ENCODE measurements around the gene CFHR3. TPM values are rescaled to one million over a fixed set of nuclear protein-coding genes. Genes with fewer than 3 reads are reported as not detected.
"Not testable (repeated sequence)": the region's sequence is repeated elsewhere in the genome, so short reads cannot be mapped to it uniquely, and the experiment has no call there.

CFHR3 gene
- total RNA-seq, 1 donor from 2014 or later: not detected

DNA sequence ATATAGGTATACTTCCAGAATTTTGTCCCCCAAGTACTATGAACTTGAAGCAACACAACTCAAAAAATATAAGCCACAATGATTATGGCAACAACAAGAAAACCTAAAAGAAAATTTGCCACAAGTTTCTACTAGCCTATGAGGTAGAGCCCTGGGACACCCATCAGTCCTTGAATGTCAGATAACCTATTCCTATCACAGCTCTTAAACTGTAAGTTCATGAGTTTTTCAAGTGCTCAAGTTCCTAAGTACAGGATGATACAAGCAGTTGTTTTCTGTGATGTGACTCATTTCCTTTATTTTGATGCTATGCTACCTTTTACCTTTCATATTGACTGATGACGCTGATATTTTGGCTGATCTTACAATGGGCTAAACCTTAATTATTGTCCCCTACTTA is 16.6 kb downstream of the CFHR3 start:
- DNase-seq (ENCODE audit: low spot score); H3K27me3 Mint-ChIP-seq (ENCODE audit: low read depth); H3K36me3 Mint-ChIP-seq (ENCODE audit: low read depth); H3K9me3 Mint-ChIP-seq; H3K4me3 Mint-ChIP-seq (ENCODE audit: low read depth); H3K4me1 Mint-ChIP-seq (ENCODE audit: low read depth); H3K27ac Mint-ChIP-seq: not testable (repeated sequence)
- intact Hi-C loops (cut with micrococcal nuclease): loop anchor here (10.0 kb wide), 1 partner anchor 164 kb away; no protein-coding TSS in a partner anchor

DNA sequence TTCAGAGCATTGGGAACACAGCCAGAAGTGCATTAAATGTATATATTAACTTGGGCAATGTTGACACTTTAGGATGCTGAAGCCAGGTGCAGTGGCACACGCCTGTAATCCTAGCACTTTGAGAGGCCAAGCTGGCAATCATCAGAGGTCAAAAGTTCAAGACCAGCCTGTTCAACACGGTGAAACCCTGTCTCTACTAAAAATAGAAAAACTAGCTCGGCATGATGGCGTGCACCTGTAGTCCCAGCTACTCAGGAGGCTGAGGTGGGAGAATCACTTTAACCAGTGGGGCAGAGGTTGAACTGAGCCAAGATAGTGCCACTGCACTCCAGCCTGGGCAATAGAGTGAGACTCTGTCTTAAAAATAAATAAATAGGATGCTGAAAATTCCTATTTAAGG is 19.5 kb downstream of the CFHR3 start:
- not testable (repeated sequence) for H3K4me1 Mint-ChIP-seq (ENCODE audit: low read depth); H3K4me3 Mint-ChIP-seq (ENCODE audit: low read depth); H3K36me3 Mint-ChIP-seq (ENCODE audit: low read depth); H3K9me3 Mint-ChIP-seq; DNase-seq (ENCODE audit: low spot score); H3K27ac Mint-ChIP-seq; H3K27me3 Mint-ChIP-seq (ENCODE audit: low read depth)
- intact Hi-C loops (cut with micrococcal nuclease): loop anchor here (10.0 kb wide), 1 partner anchor 161 kb away; no protein-coding TSS in a partner anchor

DNA sequence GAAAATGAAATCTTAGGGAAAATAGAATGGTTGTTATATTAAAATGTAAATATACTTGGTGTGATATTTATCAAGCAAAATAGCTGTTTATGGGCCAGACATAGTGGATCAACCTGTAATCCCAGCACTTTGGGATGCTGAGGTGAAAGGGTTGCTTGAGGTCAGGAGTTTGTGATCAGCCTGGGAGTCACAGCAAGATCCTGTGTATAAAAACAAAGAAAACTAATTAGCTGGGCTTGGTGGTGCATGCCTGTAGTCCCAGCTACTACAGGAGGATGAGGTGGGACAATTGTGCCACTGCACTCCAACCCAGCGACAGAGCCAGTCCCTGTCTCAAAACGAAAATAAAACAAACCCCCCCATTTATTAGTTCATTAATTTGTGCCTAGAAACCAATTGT is 23.3 kb downstream of the CFHR3 start:
- H3K9me3 Mint-ChIP-seq: no peaks in the 10 kb centered on the region
- no peak overlapping the region for H3K27ac Mint-ChIP-seq
- H3K4me3 Mint-ChIP-seq (ENCODE audit: low read depth): no peak overlapping the region
- H3K36me3 Mint-ChIP-seq (ENCODE audit: low read depth): no peaks in the 10 kb centered on the region
- no peak for DNase-seq (ENCODE audit: low spot score)
- no peaks in the 10 kb centered on the region for H3K4me1 Mint-ChIP-seq (ENCODE audit: low read depth)
- intact Hi-C loops (cut with micrococcal nuclease): loop anchor here (10.0 kb wide), 1 partner anchor 157 kb away; no protein-coding TSS in a partner anchor
- no peaks in the 10 kb centered on the region for H3K27me3 Mint-ChIP-seq (ENCODE audit: low read depth)

DNA sequence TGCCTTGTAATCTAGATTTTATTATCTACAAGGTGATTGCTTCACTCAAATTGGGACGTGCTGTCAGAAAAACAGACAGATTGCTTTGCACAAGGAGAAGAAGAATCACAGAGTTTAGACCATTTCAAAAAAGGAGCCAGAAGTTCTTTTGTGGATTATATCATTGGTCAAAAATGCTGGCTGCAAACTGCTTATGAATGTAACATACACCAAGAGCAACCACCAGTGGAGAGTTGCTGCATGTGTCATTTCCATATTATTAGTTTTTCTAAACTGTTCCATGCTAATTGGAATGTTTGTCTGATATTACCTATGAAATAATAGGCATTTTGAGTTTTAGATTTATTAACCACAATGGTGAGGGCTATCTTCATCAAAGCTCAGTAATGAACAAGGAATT is 27.3 kb downstream of the CFHR3 start:
- H3K36me3 Mint-ChIP-seq (ENCODE audit: low read depth); H3K4me3 Mint-ChIP-seq (ENCODE audit: low read depth); intact Hi-C loops (cut with micrococcal nuclease); H3K9me3 Mint-ChIP-seq; H3K4me1 Mint-ChIP-seq (ENCODE audit: low read depth); H3K27ac Mint-ChIP-seq; DNase-seq (ENCODE audit: low spot score); H3K27me3 Mint-ChIP-seq (ENCODE audit: low read depth): not testable (repeated sequence)

DNA sequence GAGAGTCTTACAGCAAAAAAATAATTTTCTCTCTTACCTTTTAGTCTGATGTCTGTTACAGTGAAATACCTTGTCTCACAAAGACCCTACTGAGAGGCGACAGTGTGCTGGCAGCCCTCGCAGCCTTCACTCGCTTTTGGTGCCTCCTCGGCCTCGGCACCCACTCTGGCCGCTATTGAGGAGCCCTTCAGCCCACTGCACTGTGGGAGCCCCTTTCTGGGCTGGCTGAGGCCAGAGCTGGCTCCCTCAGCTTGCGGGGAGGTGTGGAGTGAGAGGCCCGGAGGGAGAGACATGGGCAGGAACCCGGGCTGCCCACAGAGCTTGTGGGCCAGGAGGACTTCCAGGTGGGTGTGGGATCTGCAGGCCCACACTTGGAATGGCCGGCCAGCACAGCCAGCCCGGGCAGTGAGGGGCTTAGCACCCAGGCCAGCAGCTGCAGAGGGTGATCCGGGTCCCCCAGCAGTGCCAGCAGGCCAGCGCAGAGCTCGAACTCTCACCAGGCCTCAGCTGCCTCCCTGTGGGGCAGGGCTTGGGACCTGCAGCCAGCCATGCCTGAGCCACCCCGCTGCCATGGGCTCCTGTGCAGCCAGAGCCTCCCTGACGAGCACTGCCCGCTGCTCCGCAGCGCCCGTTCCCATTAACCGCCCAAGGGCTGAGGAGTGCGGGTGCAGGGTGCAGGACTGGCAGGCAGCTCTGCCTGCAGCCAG is 34.0 kb downstream of the CFHR3 start:
- no peaks in the 10 kb centered on the region for H3K4me1 Mint-ChIP-seq (ENCODE audit: low read depth)
- no peak for DNase-seq (ENCODE audit: low spot score)
- H3K4me3 Mint-ChIP-seq (ENCODE audit: low read depth): no peak overlapping the region
- no peaks in the 10 kb centered on the region for H3K27me3 Mint-ChIP-seq (ENCODE audit: low read depth)
- no peaks in the 10 kb centered on the region for H3K36me3 Mint-ChIP-seq (ENCODE audit: low read depth)
- H3K9me3 Mint-ChIP-seq: no peaks in the 10 kb centered on the region
- no peak overlapping the region for H3K27ac Mint-ChIP-seq
- intact Hi-C loops (cut with micrococcal nuclease): no loop called here

DNA sequence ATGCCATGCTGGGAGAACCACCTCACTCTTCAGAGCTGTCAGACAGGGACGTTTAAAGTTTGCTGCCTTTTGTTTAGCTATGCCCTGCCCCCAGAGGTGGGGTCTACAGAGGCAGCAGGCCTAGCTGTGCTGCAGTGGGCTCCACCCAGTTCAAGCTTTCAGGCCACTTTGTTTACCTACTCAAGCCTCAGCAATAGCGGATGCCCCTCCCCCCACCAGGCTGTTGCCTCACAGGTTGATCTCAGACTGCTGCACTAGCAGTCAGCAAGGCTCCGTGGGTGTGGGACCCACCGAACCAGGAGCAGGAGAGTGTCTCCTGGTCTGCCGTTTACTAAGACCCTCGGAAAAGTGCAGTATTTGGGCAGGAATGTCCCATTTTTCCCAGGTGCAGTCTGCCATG is 42.8 kb downstream of the CFHR3 start:
- H3K9me3 Mint-ChIP-seq; H3K36me3 Mint-ChIP-seq (ENCODE audit: low read depth); H3K27me3 Mint-ChIP-seq (ENCODE audit: low read depth); H3K27ac Mint-ChIP-seq; DNase-seq (ENCODE audit: low spot score); H3K4me3 Mint-ChIP-seq (ENCODE audit: low read depth); H3K4me1 Mint-ChIP-seq (ENCODE audit: low read depth): not testable (repeated sequence)
- intact Hi-C loops (cut with micrococcal nuclease): loop anchor here (10.0 kb wide), 1 partner anchor 127 kb away; the partner anchor contains the start of gene CFHR2

DNA sequence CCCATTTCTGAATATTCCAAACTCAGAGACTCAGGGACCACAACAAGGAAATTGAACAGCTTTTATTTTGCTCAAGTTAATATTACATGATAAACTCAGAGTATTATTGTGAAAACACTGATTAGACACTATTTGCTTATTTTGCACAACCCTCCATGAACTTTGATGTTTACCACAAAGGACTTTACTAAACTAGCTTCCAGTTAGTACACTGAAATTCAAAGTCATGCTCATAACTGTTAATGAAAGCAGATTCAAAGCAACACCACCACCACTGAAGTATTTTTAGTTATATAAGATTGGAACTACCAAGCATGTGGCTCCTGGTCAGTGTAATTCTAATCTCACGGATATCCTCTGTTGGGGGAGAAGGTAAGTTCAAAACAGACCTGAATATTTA is 44.9 kb downstream of the CFHR3 start, which contains the start of gene CFHR1:
Gene CFHR1 (plus strand): TSS at position 201 of the 400 bp plus-strand sequence. CDS start 114 bp downstream, at position 315.
- H3K9me3 Mint-ChIP-seq; H3K4me3 Mint-ChIP-seq (ENCODE audit: low read depth); H3K27me3 Mint-ChIP-seq (ENCODE audit: low read depth); DNase-seq (ENCODE audit: low spot score); H3K27ac Mint-ChIP-seq; H3K36me3 Mint-ChIP-seq (ENCODE audit: low read depth); H3K4me1 Mint-ChIP-seq (ENCODE audit: low read depth): not testable (repeated sequence)
- intact Hi-C loops (cut with micrococcal nuclease): loop anchor here (10.0 kb wide), 1 partner anchor 125 kb away; the partner anchor contains the start of gene CFHR2

DNA sequence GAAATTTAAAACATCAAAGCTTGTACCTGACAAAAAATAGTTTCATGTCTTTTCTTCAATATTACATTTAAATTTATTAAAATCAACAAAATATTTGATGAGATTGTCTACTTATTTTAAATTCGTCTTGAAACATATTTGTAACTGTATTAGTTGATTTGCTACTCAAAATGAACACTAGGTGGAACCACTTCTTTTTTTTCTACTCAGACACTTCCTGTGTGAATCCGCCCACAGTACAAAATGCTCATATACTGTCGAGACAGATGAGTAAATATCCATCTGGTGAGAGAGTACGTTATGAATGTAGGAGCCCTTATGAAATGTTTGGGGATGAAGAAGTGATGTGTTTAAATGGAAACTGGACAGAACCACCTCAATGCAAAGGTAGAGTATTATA is 53.2 kb downstream of the CFHR3 start:
- intact Hi-C loops (cut with micrococcal nuclease); H3K36me3 Mint-ChIP-seq (ENCODE audit: low read depth); H3K4me1 Mint-ChIP-seq (ENCODE audit: low read depth); DNase-seq (ENCODE audit: low spot score); H3K27ac Mint-ChIP-seq; H3K9me3 Mint-ChIP-seq; H3K27me3 Mint-ChIP-seq (ENCODE audit: low read depth); H3K4me3 Mint-ChIP-seq (ENCODE audit: low read depth): not testable (repeated sequence)

Other genes with a start within 250 kb of the CFHR3 start
- gene KCNT2, start 166.4 kb upstream of the CFHR3 start, total RNA-seq: not detected in 2 replicates
- 0.44 and 0.71 TPM in 2 replicates for gene CFH, start 122.8 kb upstream of the CFHR3 start, total RNA-seq
- gene CFHR1, start 44.9 kb downstream of the CFHR3 start, total RNA-seq: not detected in 2 replicates
- gene CFHR4, start 113.2 kb downstream of the CFHR3 start, total RNA-seq: not detected in 2 replicates
- gene CFHR2, start 168.9 kb downstream of the CFHR3 start, total RNA-seq: not detected in 2 replicates
- gene CFHR5, start 202.7 kb downstream of the CFHR3 start, total RNA-seq: not detected in 2 replicates

Measured in activated T-helper 2 cell treated with anti-CD3 and anti-CD28 coated beads, Interferon-gamma antibody, Interleukin-2, Interleukin-4, amounts not matched to agents 10 μg/mL and 5 μg/mL and 100 μg/mL, durations not matched to agents 14 hours and 24 hours and 36 hours (primary cell).